Measurements from ENCODE around the gene RNF133.

DNA sequence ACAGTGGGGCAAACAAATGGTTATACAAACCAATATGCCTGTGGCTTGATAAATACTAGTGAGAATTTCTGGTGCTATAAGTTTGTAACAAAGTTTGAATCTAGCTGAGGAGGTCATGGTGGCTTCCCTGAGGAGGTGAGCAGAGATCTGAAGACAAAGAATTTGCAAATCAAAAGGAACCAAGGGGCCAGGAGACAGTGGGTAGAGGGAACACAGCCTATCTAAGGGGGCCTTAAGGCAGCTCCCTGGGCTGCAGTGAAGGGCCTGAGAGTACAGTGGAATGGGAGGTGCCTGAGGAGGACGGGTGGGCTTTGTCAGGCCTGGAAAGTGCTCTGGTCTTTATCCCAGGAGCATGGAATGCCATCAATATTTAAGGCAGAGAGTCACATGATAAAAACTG is 21.8 kb downstream of the RNF133 start:
- TF ChIP-seq POLR2A (IDR thresholded peaks at IDR 0.05), result no peak
- TF ChIP-seq, protein P1, sequence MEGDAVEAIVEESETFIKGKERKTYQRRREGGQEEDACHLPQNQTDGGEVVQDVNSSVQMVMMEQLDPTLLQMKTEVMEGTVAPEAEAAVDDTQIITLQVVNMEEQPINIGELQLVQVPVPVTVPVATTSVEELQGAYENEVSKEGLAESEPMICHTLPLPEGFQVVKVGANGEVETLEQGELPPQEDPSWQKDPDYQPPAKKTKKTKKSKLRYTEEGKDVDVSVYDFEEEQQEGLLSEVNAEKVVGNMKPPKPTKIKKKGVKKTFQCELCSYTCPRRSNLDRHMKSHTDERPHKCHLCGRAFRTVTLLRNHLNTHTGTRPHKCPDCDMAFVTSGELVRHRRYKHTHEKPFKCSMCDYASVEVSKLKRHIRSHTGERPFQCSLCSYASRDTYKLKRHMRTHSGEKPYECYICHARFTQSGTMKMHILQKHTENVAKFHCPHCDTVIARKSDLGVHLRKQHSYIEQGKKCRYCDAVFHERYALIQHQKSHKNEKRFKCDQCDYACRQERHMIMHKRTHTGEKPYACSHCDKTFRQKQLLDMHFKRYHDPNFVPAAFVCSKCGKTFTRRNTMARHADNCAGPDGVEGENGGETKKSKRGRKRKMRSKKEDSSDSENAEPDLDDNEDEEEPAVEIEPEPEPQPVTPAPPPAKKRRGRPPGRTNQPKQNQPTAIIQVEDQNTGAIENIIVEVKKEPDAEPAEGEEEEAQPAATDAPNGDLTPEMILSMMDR (IDR thresholded peaks at IDR 0.05), result no peak
